GM23338 (cell line): ENCODE data around the gene KLK11.

Source experiments
- CREB1 ChIP-seq: fragments of 250-450 bp; sonication (Bioruptor Pico); IDR thresholded peaks from 2 replicates; pipeline ENCODE4 v1.5.0; 2020; ENCODE audit warnings: low read depth, mild to moderate bottlenecking, moderate library complexity
- CTCF ChIP-seq, 2 experiments: fragments of 200-600 bp in 1 of 2; sonication (generic) in 1 of 2; conservative IDR thresholded peaks; 2 replicates each; pipeline versions ENCODE4 v1.5.1 to v1.6.1; 2016 to 2017; ENCODE audit warnings: antibody characterized with exemption in 2 of 2, low read depth in 2 of 2, mild to moderate bottlenecking in 2 of 2, moderate library complexity in 1 of 2
- EZH2 ChIP-seq: fragments of 200-600 bp; sonication (generic); IDR thresholded peaks from one replicate; pipeline ENCODE4 v1.8.0; 2017; ENCODE audit warnings: antibody characterized with exemption, mild to moderate bottlenecking, low read depth; ENCODE audit not compliant: unreplicated experiment
- EZH2phosphoT487 ChIP-seq: fragments of 200-600 bp; sonication (generic); IDR thresholded peaks from one replicate; pipeline ENCODE4 v1.8.1; 2018; ENCODE audit warnings: antibody characterized with exemption; ENCODE audit not compliant: unreplicated experiment
- JUNB ChIP-seq: IDR thresholded peaks from one replicate; pipeline ENCODE4 v1.6.1; 2016; ENCODE audit warnings: antibody characterized with exemption; ENCODE audit not compliant: unreplicated experiment
- NANOG ChIP-seq: IDR thresholded peaks from 2 replicates; pipeline ENCODE4 v1.6.1; 2016; ENCODE audit warnings: antibody characterized with exemption, borderline replicate concordance
- POLR2AphosphoS5 ChIP-seq: IDR thresholded peaks from 2 replicates; pipeline ENCODE4 v1.6.1; 2016; ENCODE audit warnings: antibody characterized with exemption, low read depth
- STAT1 ChIP-seq: IDR thresholded peaks from one replicate; pipeline ENCODE4 v1.6.1; 2016; ENCODE audit warnings: antibody characterized with exemption; ENCODE audit not compliant: unreplicated experiment
- ZNF331 ChIP-seq: fragments of 250-450 bp; sonication (Bioruptor Pico); IDR thresholded peaks from 2 replicates; pipeline ENCODE4 v1.5.0; 2020; ENCODE audit warnings: low read depth, mild to moderate bottlenecking, moderate library complexity
- TF ChIP-seq, protein P1 (sequence below): IDR thresholded peaks from one replicate; pipeline ENCODE4 v1.6.1; 2018; ENCODE audit warnings: antibody characterized with exemption; ENCODE audit not compliant: unreplicated experiment

GRCh38 chr19:51022526-51022925 is 3.9 kb downstream of the KLK11 start:
- TF ChIP-seq CTCF (conservative IDR thresholded peaks at IDR 0.05; ENCODE audit: low read depth in 2 of 2) (no peak), EZH2 (no peak), POLR2AphosphoS5 (no peak), JUNB (no peak), EZH2phosphoT487 (no peak), CREB1 (CRISPR knock-in tag) (no peak), STAT1 (no peak), NANOG (no peak), ZNF331 (CRISPR knock-in tag) (no peak)
- TF ChIP-seq, protein P1, sequence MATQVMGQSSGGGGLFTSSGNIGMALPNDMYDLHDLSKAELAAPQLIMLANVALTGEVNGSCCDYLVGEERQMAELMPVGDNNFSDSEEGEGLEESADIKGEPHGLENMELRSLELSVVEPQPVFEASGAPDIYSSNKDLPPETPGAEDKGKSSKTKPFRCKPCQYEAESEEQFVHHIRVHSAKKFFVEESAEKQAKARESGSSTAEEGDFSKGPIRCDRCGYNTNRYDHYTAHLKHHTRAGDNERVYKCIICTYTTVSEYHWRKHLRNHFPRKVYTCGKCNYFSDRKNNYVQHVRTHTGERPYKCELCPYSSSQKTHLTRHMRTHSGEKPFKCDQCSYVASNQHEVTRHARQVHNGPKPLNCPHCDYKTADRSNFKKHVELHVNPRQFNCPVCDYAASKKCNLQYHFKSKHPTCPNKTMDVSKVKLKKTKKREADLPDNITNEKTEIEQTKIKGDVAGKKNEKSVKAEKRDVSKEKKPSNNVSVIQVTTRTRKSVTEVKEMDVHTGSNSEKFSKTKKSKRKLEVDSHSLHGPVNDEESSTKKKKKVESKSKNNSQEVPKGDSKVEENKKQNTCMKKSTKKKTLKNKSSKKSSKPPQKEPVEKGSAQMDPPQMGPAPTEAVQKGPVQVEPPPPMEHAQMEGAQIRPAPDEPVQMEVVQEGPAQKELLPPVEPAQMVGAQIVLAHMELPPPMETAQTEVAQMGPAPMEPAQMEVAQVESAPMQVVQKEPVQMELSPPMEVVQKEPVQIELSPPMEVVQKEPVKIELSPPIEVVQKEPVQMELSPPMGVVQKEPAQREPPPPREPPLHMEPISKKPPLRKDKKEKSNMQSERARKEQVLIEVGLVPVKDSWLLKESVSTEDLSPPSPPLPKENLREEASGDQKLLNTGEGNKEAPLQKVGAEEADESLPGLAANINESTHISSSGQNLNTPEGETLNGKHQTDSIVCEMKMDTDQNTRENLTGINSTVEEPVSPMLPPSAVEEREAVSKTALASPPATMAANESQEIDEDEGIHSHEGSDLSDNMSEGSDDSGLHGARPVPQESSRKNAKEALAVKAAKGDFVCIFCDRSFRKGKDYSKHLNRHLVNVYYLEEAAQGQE: no peak
